GM18511 (cell line): Measurements from ENCODE around the gene HMBS.
A peak's percentile ranks its signal among the peaks of the same experiment; 100 is the strongest.
"Not testable (repeated sequence)": the region's sequence is repeated elsewhere in the genome, so short reads cannot be mapped to it uniquely, and the experiment has no call there.

ENCODE experiments used
- ATAC-seq: cut with Tn5 transposase; IDR thresholded peaks from one replicate; pipeline ENCODE4 v1.9.1; 2021; ENCODE audit warnings: mild to moderate bottlenecking, moderate library complexity; ENCODE audit not compliant: unreplicated experiment

Gene HMBS

GRCh38 chr11:119118227-119118626 lies 33.5 kb downstream of the HMBS start:
- ATAC-seq, result no peak

- ATAC-seq, result no peak
These were observed 34.3 kb downstream of the HMBS start for GRCh38 chr11:119118946-119119345.

DNA sequence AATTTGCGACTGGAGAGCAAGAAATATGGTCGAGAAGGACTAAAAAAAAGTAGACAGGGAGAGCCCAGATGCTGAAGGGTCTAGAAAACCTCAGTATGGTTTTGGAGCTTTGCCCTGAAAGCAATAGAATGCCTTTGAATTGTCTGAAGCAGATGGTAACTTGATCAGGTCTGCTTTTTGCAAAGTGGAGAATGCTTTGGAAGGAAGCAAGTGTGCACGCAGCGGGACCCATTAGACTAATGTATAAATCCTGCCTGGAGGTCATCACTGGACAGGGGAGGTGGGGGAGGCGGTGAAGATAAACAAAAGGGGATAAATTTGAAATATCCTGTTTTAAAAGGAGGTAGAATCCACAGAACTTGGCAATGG lies 35.9 kb downstream of the HMBS start:
- ATAC-seq, result no peak

GRCh38 chr11:119121008-119121810 lies 36.5 kb downstream of the HMBS start, which contains the start of gene HINFP:
TSS of gene HINFP (plus strand) at chr11:119121580. CDS start at chr11:119126945, 5,365 bp downstream.
- peak; percentile 96 for ATAC-seq

DNA sequence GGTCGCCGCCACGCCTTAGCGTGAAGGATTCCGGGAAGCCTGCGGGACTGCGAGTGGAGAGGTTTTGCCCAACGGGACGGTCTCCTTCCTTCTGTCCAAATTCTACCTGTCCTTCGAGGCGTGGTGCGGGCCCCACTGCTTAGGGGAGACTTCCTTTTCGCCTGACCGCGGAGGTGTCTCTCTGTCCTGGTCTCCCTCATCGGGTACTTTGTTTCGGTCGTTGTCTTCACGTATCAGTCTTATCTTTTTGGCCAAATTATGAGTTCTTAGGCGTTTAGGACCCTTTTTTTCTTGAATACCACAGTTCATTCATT lies 37.1 kb downstream of the HMBS start:
- no peak for ATAC-seq

GRCh38 chr11:119125821-119126220 lies 41.1 kb downstream of the HMBS start:
- no peak for ATAC-seq

- ATAC-seq, result no peak
These were observed 42.1 kb downstream of the HMBS start for GRCh38 chr11:119126675-119127268.

DNA sequence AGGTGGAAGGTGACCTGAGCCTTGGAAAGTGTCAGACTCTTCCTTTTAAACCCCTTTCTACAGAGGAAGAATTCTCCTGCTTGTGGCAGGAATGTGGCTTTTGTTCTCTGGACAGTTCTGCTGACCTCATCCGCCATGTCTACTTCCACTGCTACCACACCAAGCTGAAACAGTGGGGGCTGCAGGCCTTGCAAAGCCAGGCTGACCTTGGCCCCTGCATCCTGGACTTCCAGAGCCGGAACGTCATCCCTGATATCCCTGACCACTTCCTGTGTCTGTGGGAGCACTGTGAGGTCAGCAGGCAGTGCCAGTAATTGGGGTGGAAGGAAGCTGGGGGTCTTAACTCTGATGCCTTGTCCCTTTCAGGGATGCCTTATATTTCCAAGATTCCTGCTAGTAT lies 46.0 kb downstream of the HMBS start:
- ATAC-seq, result no peak

DNA sequence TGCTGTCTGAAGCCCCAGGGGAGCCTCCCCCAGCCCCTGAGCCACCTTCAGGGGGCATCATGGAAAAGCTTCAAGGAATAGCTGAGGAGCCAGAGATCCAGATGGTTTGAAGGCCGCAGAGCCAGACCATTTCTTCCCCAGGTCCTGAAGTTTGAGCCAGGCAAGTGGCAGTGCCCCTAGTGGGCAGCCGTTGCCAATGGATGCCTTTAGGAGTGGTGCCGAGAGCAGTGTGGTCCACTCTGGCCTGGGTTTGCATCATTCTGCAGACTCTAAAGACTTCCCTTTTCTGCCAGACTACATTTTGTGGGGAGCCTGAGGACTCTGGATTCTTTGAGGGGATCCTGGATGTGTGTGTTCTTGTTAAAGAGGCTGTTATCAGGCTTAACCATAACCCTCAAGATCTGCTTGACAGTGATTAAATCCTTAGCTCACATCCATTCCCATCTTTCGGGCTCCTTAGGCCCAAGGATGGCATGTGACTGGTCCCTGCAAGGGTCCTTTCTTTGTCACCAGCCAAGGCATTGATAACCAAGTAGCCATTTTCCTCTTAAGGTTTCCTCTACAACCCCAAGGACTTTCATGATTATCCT lies 49.8 kb downstream of the HMBS start:
- no peak for ATAC-seq

DNA sequence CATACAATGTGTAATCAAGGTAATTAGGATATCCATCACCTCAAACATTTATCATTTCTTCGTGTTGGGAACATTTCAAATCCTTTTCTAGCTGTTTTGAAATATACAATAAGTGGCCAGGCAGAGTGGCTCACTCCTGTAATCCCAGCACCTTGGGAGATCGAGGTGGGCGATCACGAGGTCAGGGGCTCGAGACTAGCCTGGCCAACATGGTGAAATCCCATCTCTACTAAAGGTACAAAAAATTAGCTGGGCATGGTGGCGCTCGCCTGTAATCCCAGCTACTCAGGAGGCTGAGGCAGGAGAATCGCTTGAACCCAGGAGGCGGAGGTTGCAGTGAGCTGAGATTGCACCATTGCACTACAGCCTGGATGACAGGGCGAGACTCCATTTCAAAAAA lies 54.6 kb downstream of the HMBS start:
- ATAC-seq, result not testable (repeated sequence)
